Common myeloid progenitor, CD34-positive (primary cell): ENCODE results near the gene CCDC110.

Source experiments
- CTCF ChIA-PET: fragments of 350-600 bp; sonication (Branson Sonifier 250); formaldehyde crosslinking; loops from one replicate; lab custom pipeline; 2021; ENCODE audit warnings: antibody characterized with exemption; lab: Charles Lee
- POLR2A ChIA-PET: fragments of 350-600 bp; sonication (Branson Sonifier 250); formaldehyde crosslinking; loops from one replicate; lab custom pipeline; 2021; ENCODE audit warnings: antibody characterized with exemption; lab: Charles Lee
- DNase-seq, 3 donors: peaks; one replicate each; pipeline versions ENCODE4 v3.0.0 to v3.0.0-alpha.2; 2013
- H3K27ac ChIP-seq, 2 experiments: 1 replicate in 1 of 2; 2 replicates in 1 of 2; pipeline ENCODE4 v1.7.0; 2013; ENCODE audit warnings: inconsistent platforms in 2 of 2, low read length in 2 of 2, mild to moderate bottlenecking in 2 of 2, low read depth in 1 of 2, moderate library complexity in 1 of 2; ENCODE audit not compliant: severe bottlenecking in 2 of 2, insufficient read depth in 1 of 2, poor library complexity in 1 of 2
- H3K27me3 ChIP-seq, 5 experiments: replicated peaks in 2 of 5; 1 replicate in 3 of 5; 2 replicates in 2 of 5; pipeline versions ENCODE4 v1.6.1 to v1.7.0; 2013; ENCODE audit warnings: low read length in 4 of 5, mild to moderate bottlenecking in 2 of 5, moderate library complexity in 2 of 5, inconsistent platforms in 1 of 5; ENCODE audit not compliant: insufficient read depth in 5 of 5, control insufficient read depth in 4 of 5
- H3K36me3 ChIP-seq, 4 experiments: 1 replicate in 2 of 4; 2 replicates in 2 of 4; pipeline versions ENCODE4 v1.6.1 to v1.7.0; 2013; ENCODE audit warnings: low read length in 3 of 4, control low read depth in 1 of 4, mild to moderate bottlenecking in 1 of 4; ENCODE audit not compliant: control insufficient read depth in 4 of 4, insufficient read depth in 4 of 4
- H3K4me1 ChIP-seq, 4 experiments: 1 replicate in 3 of 4; 2 replicates in 1 of 4; pipeline versions ENCODE4 v1.6.1 to v1.7.1; 2013; ENCODE audit warnings: low read length in 3 of 4, mild to moderate bottlenecking in 3 of 4, control low read depth in 1 of 4, inconsistent platforms in 1 of 4, moderate library complexity in 1 of 4; ENCODE audit not compliant: control insufficient read depth in 4 of 4, insufficient read depth in 4 of 4; ENCODE audit errors: control extremely low read depth in 1 of 4
- H3K4me3 ChIP-seq, 7 experiments: 1 replicate in 4 of 7; 2 replicates in 3 of 7; pipeline versions ENCODE4 v1.5.1 to v1.7.0; 2013; ENCODE audit warnings: mild to moderate bottlenecking in 7 of 7, low read length in 6 of 7, moderate library complexity in 6 of 7, inconsistent platforms in 2 of 7, low read depth in 2 of 7, control low read depth in 1 of 7; ENCODE audit not compliant: insufficient read depth in 4 of 7, control insufficient read depth in 1 of 7; ENCODE audit errors: extremely low read depth in 1 of 7
- H3K9me3 ChIP-seq, 5 experiments: 1 replicate in 4 of 5; 2 replicates in 1 of 5; pipeline versions ENCODE4 v1.6.1 to v1.7.1; 2013; ENCODE audit warnings: low read length in 4 of 5, mild to moderate bottlenecking in 2 of 5, inconsistent platforms in 1 of 5, low read depth in 1 of 5, moderate library complexity in 1 of 5; ENCODE audit not compliant: control insufficient read depth in 4 of 5, insufficient read depth in 2 of 5; ENCODE audit errors: control extremely low read depth in 1 of 5
- WGBS: methylation state at CpG from one replicate; pipeline ENCODE4 v1.1.5; 2013; ENCODE audit not compliant: insufficient coverage; 5-methylcytosine and 5-hydroxymethylcytosine counted together

Gene CCDC110

DNA sequence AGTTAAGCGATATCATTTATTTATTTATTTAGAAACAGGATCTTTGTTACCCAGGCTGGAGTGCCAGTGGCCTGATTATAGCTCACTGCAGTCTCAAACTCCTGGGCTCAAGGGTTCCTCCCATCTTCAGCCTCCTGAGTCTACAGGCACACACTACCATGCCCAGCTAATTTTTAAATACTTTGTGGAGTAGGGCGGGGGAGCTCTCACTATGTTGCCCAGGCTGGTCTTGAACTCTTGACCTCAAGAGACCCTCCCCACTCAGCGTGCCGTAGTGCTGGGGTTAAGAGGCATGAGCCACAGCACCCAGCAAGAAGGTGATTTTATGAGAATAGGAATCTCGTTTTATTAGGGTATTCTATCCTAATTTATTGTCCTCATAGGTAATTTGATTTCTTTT lies 41.9 kb downstream of the CCDC110 start:
- H3K4me1 ChIP-seq, result peaks cover 6 to 12% (median 10%) of the 10 kb centered on the region in 4 experiments
- no peak overlapping the region for H3K4me3 ChIP-seq
- H3K27me3 ChIP-seq, result peaks cover 0 to 7% (median 0%) of the 10 kb centered on the region in 5 experiments
- no peak overlapping the region for H3K27ac ChIP-seq
- H3K36me3 ChIP-seq, result no peaks in the 10 kb centered on the region
- DNase-seq, result no peak
- H3K9me3 ChIP-seq, result no peaks in the 10 kb centered on the region
- POLR2A ChIA-PET, result interaction anchor here (0.6 kb wide), 1 partner anchor 9 kb away, joined by 4 read pairs; no protein-coding TSS in a partner anchor
- WGBS, result no CpG with 5 or more reads among the region's 5 CpGs
- CTCF ChIA-PET, result interaction anchor here (1.5 kb wide), 1 partner anchor 88 kb away, joined by 3 read pairs; no protein-coding TSS in a partner anchor

- Histone ChIP-seq H3K4me3 (no peak overlapping the region), H3K36me3 (peaks cover 0 to under 1% (median 0%) of the 10 kb centered on the region in 4 experiments), H3K27ac (no peak overlapping the region), H3K27me3 (peaks cover 0 to 7% (median 0%) of the 10 kb centered on the region in 5 experiments), H3K4me1 (peaks cover 7 to 13% (median 11%) of the 10 kb centered on the region in 4 experiments), H3K9me3 (no peaks in the 10 kb centered on the region)
- POLR2A ChIA-PET, result no interaction called here
- 93% methylated on average over 18 of the region's 22 CpGs for WGBS
- peak in 1 of 3 donors; percentile 2 for DNase-seq
- CTCF ChIA-PET, result interaction anchor here (1.2 kb wide), 1 partner anchor 37 kb away, joined by 3 read pairs; no protein-coding TSS in a partner anchor
Measured at GRCh38 chr4:185426960-185427688, 44.4 kb downstream of the CCDC110 start.

DNA sequence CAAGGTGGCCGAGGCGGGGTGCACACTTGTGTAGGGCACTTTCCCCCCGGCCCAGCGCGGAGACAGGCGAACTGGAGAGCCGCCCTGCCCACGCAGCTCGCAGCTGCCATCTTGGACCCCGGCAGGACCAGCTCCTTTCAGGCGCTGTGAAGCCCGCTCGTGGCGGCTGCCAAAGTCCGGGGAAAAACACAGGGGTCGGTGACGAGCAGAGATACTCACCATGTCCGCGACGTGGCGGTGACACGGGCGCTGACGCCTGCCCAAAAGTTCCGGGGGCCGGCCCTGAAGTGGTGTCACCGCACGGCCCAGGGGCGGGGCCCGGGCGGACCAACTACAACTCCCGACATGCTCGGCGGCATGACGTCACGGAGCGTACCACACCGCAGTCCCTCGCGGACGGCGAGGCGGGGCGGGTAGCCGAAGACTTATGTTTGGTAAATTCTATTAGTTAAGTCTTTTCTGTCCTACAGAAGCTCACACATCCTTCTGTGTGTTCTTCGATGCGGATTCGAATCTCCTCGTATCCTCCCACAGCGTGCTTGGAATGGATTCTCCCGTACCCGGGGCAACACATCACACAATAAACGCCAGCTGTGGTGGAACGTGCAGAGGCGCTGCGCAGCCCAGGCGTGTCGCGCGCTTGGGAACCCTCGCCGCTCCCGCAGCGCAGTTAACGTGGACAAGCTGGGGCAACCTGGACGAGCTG lies 45.7 kb downstream of the CCDC110 start, which contains the start of gene UFSP2:
UFSP2 (minus strand) TSS at position 318 of the 706 bp plus-strand sequence; CDS start at position 222, 96 bp downstream.
- Histone ChIP-seq H3K9me3 (no peaks in the 10 kb centered on the region), H3K4me3 (peak within 1 kb of the TSS; percentile 82 to 98 (median 93)), H3K27ac (peak within 1 kb of the TSS; percentile 100), H3K4me1 (peaks cover 7 to 13% (median 11%) of the 10 kb centered on the region in 4 experiments), H3K36me3 (peaks cover 4 to 8% (median 6%) of the 10 kb centered on the region in 4 experiments), H3K27me3 (peaks cover 0 to 7% (median 0%) of the 10 kb centered on the region in 5 experiments)
- WGBS, result 0% methylated on average over 54 of the region's 66 CpGs
- DNase-seq, result peak; percentile 92 to 95 (median 95)
- ChIA-PET POLR2A (interaction anchor here (0.6 to 1.0 kb wide), 2 partner anchors 14 to 160 kb away, joined by 3 to 4 read pairs; no protein-coding TSS in a partner anchor), CTCF (interaction anchor here (1.0 to 1.5 kb wide), 5 partner anchors 22 to 172 kb away, joined by 3 to 7 read pairs (median 4); partner anchors contain the start of gene LRP2BP)

- H3K4me1 ChIP-seq, result peaks cover 7 to 13% (median 11%) of the 10 kb centered on the region in 4 experiments
- no peaks in the 10 kb centered on the region for H3K9me3 ChIP-seq
- H3K36me3 ChIP-seq, result peaks cover 4 to 8% (median 6%) of the 10 kb centered on the region in 4 experiments
- DNase-seq, result peak; percentile 15 to 55 (median 49)
- CTCF ChIA-PET, result interaction anchor here (1.0 to 1.5 kb wide), 3 partner anchors 23 to 173 kb away, joined by 4 to 7 read pairs (median 5); partner anchors contain the start of gene LRP2BP
- 12% methylated on average over 10 of the region's 13 CpGs for WGBS
- POLR2A ChIA-PET, result interaction anchor here (0.6 to 1.0 kb wide), 3 partner anchors 13 to 159 kb away, joined by 3 to 6 read pairs (median 4); partner anchors contain the start of gene CCDC110
- peak overlapping the region; percentile 100 for H3K27ac ChIP-seq
- peak overlapping the region; percentile 82 to 98 (median 93) for H3K4me3 ChIP-seq
- H3K27me3 ChIP-seq, result peaks cover 0 to 3% (median 0%) of the 10 kb centered on the region in 5 experiments
Measured at GRCh38 chr4:185424905-185425646, 46.5 kb downstream of the CCDC110 start.

DNA sequence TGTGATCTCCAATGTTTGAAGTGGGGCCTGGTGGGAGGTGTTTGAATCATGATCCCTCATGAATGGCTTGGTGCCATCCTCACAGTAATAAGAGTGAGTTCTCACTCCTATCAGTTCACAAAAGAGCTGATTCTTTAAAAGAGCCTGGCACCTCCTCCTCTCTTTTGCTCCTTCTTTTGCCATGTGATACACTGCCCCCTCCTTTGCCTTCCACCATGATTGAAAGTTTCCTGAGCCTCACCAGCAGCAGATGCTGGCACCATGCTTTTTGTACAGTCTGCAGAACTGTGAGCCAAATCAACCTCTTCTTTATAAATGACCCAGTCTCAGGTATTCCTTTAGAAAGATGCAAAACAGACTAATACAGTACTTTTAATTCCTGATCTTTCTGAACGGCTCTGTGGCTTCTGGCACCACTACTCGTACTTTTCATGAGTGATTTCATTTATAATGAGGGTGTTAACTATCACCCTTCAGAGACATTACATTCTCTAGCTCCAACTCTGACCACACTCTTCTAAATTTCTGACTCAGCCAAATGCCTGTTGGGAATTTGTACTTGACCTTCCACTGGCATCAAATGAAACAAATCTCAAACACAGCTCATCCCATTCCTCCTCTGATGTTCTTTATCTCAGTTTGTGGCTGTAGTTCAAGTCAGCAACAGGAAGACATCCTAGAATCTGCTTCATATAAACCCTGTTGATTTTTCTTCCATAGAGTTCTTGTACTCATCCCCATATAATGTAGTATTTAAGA lies 50.0 kb downstream of the CCDC110 start:
- DNase-seq, result no peak
- POLR2A ChIA-PET, result no interaction called here
- no CpG with 5 or more reads among the region's 2 CpGs for WGBS
- Histone ChIP-seq H3K36me3 (peaks cover 5 to 14% (median 12%) of the 10 kb centered on the region in 4 experiments), H3K4me3 (no peak overlapping the region), H3K4me1 (peaks cover 7 to 13% (median 11%) of the 10 kb centered on the region in 4 experiments), H3K27me3 (no peaks in the 10 kb centered on the region), H3K9me3 (no peaks in the 10 kb centered on the region), H3K27ac (no peak overlapping the region)
- CTCF ChIA-PET, result no interaction called here

GRCh38 chr4:185416955-185417354 lies 54.6 kb downstream of the CCDC110 start:
- Histone ChIP-seq H3K36me3 (peaks cover 6 to 24% (median 13%) of the 10 kb centered on the region in 4 experiments), H3K4me1 (no peaks in the 10 kb centered on the region), H3K4me3 (no peak overlapping the region), H3K27ac (no peak overlapping the region), H3K9me3 (no peaks in the 10 kb centered on the region), H3K27me3 (no peaks in the 10 kb centered on the region)
- ChIA-PET CTCF (no interaction called here), POLR2A (no interaction called here)
- no peak for DNase-seq
